Spinal cord (tissue), 10 donors: ENCODE data around the gene AFG3L2. TPM values are rescaled to one million over a fixed set of nuclear protein-coding genes. Genes with fewer than 3 reads are reported as not detected.

Source experiments
- DNase-seq, 6 donors: peaks; one replicate each; pipeline versions ENCODE4 v3.0.0 to v3.0.0-alpha.2; 2013 to 2015; ENCODE audit warnings: low spot score in 6 of 6, low read depth in 4 of 6
- H3K27ac ChIP-seq: one replicate; pipeline ENCODE4 v1.5.1; 2013; ENCODE audit warnings: low read depth, low read length, control low read depth
- H3K27me3 ChIP-seq: one replicate; pipeline ENCODE4 v1.6.1; 2013; ENCODE audit warnings: low read length; ENCODE audit not compliant: control insufficient read depth, insufficient read depth
- H3K36me3 ChIP-seq: one replicate; pipeline ENCODE4 v1.6.1; 2013; ENCODE audit warnings: low read length; ENCODE audit not compliant: control insufficient read depth, insufficient read depth
- H3K4me1 ChIP-seq: one replicate; pipeline ENCODE4 v1.6.1; 2013; ENCODE audit warnings: low read length; ENCODE audit not compliant: control insufficient read depth, insufficient read depth
- H3K4me3 ChIP-seq: one replicate; pipeline ENCODE4 v1.5.1; 2013; ENCODE audit warnings: low read depth, low read length, control low read depth
- H3K9me3 ChIP-seq: one replicate; pipeline ENCODE4 v1.6.1; 2013; ENCODE audit warnings: low read length; ENCODE audit not compliant: control insufficient read depth, insufficient read depth
- WGBS: methylation state at CpG from one replicate; pipeline ENCODE4 v1.1.5; 2013; ENCODE audit warnings: missing lambda C conversion rate; ENCODE audit not compliant: insufficient coverage; 5-methylcytosine and 5-hydroxymethylcytosine counted together
- polyA plus RNA-seq, 2 donors: library from polyadenylated mRNA; unstranded; fragments of 120-200 nt; gene quantifications; one replicate each; pipeline ENCODE4 v1.2.1, GENCODE V29; 2013; ENCODE audit not compliant: insufficient read length in 2 of 2
- total RNA-seq, 2 donors: library from RNA; depleted of rRNA in 1 of 2; stranded (reverse); fragments of 120-200 nt in 1 of 2; fragments of >200 nt in 1 of 2; gene quantifications; one replicate each; pipeline versions ENCODE4 v1.2.3 to v1.2.4, GENCODE V29; 2013 to 2014
- donor health status: healthy.

The AFG3L2 gene
- total and polyA plus RNA-seq, 4 donors: 44.7 to 55.8 (median 50.0) TPM

DNA sequence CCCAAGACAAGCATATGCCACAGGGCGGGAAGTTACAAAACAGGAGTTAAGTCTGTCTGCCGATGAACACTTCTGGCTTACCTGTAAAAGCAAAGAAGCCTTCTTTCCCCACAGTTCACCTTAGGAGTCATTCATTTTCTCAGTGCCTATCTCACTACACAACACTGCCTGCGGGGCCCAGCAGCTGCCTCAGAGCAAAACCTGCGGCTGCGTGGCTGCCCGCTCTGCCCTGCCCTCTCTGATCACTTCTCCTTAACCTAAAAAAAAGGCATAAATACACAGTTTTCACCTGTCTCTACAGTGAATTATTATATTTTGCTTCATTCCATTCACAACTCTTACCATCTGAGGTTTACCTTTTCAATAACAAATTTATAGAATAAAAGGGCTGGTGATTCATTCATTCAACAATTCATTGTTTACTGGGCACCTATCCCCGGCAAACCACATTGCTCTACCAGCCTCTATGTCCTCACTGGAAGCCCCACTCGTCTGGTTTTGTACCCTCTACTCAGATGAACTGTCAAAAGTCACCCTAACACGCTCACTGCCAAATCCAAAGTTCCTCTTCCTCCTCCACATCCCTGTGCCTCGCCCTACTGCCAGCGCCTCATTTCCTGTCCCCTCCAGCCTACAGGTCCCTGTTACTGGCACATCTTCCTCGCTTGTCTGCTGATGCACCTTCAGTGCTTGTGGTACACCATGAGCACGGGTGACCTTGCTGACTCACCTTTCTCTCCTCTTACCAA is 31.4 kb downstream of the AFG3L2 start:
- H3K36me3 ChIP-seq: peaks cover 72% of the 10 kb centered on the region

DNA sequence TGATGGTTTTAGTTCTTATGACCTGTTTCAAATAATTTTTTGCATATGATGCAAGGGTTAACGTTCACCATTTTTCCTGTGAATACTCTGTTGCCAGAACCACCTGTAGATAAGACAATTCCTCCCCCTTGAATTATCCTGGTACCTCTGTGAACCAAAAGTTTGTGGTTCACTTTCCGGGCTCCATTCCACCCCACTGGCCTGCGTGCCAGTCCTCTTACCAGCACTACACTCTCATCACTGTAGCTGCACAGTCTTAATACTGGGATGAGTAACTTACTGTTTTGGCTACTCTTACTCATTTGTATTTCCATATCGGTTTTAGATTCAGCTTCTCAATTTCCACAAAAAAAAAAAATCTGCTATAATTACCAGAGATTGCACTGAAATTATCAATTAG is 34.4 kb downstream of the AFG3L2 start:
- Histone ChIP-seq H3K27me3 (no peaks in the 10 kb centered on the region), H3K36me3 (peaks cover 73% of the 10 kb centered on the region), H3K9me3 (no peaks in the 10 kb centered on the region), H3K4me3 (no peak overlapping the region), H3K27ac (no peak overlapping the region), H3K4me1 (no peaks in the 10 kb centered on the region)
- DNase-seq: no peak
- 100% methylated on average over 2 of the region's 4 CpGs for WGBS

More for the DNA sequence above, 31.4 kb downstream of the AFG3L2 start:
- Histone ChIP-seq H3K4me1 (no peaks in the 10 kb centered on the region), H3K27me3 (no peaks in the 10 kb centered on the region), H3K4me3 (no peak overlapping the region), H3K9me3 (no peaks in the 10 kb centered on the region), H3K27ac (no peak overlapping the region)
- DNase-seq: no peak
- WGBS: 97% methylated on average over 11 of the region's 13 CpGs

DNA sequence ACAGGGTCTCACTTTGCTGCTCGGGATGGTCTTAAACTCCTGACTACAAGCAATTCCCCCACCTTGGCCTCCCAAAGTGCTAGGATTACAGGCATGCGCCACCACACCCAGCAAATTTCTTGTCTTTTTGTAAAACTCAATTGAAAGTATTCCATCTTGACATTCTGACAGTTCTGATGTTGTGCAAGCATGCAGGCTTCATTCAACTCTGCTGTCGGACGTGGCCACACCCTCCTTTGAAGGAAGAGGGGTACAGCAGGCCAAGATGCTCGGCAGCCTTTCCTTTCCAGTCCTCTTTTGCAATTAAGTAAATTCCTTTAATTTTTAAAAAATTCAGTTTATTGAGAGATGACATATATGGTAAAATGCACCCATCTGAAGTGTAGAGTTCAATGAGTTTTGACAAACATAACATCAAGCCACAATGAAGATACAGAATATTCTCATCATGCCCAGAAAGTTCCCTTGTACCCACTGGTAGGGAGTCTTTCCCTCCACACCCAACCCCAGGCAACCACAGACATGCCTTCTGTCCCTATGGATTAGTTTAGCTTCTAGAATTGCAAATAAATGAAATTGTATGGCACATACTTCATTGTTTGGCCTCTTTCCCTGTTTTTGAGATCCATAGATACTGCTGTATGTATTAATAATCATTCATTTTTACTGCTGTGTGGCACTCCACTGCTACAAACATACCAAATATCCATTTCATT is 35.9 kb downstream of the AFG3L2 start:
- no peak overlapping the region for H3K4me3 ChIP-seq
- WGBS: 100% methylated on average over 1 of the region's 5 CpGs
- H3K4me1 ChIP-seq: no peaks in the 10 kb centered on the region
- no peak for DNase-seq
- no peaks in the 10 kb centered on the region for H3K27me3 ChIP-seq
- H3K27ac ChIP-seq: no peak overlapping the region
- H3K9me3 ChIP-seq: no peaks in the 10 kb centered on the region
- H3K36me3 ChIP-seq: peaks cover 63% of the 10 kb centered on the region

DNA sequence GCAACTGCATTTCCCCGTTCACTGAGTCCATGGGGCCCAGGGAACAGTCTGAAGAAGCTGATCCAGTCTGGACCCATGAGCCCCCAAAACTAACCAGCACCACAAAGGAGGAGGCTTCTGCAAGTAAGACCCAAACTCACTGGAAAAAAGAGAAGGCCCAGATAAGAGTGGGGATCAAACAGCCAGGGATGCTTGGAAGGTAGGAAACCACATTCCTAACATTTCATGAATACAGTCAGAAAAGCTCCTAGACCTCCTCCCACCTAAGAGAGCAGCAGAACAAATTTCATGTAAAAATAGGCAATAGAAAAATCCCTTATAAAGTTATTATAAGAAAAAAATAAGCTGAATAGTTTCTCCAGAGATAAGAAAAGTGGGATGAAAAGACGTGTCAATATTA is 38.6 kb downstream of the AFG3L2 start:
- WGBS: 100% methylated on average over 1 of the region's 2 CpGs
- Histone ChIP-seq H3K27ac (no peak overlapping the region), H3K27me3 (no peaks in the 10 kb centered on the region), H3K36me3 (peaks cover 58% of the 10 kb centered on the region), H3K4me3 (no peak overlapping the region), H3K9me3 (no peaks in the 10 kb centered on the region), H3K4me1 (no peaks in the 10 kb centered on the region)
- no peak for DNase-seq

DNA sequence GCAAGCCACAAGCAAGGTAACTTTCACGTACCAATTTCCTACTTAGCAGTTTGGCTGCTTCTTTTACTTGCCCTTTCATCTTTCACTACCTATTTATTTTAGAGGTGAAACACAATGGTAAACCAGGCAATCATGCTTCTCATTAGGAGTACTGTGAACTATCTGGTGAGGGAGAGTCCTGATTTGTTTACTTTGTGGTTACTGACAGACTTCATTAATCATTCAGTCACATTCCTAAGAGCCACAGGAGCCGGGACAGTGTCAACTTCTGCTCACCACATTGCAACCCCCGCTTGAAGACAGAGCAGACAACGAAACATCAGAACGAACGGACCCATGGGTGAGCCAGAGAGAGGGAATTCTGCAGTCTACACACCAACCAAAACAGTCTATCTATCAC is 40.1 kb downstream of the AFG3L2 start:
- Histone ChIP-seq H3K4me1 (no peaks in the 10 kb centered on the region), H3K27me3 (no peaks in the 10 kb centered on the region), H3K4me3 (no peak overlapping the region), H3K9me3 (no peaks in the 10 kb centered on the region), H3K36me3 (peaks cover 54% of the 10 kb centered on the region), H3K27ac (no peak overlapping the region)
- no peak for DNase-seq
- no CpG with 5 or more reads among the region's 6 CpGs for WGBS

DNA sequence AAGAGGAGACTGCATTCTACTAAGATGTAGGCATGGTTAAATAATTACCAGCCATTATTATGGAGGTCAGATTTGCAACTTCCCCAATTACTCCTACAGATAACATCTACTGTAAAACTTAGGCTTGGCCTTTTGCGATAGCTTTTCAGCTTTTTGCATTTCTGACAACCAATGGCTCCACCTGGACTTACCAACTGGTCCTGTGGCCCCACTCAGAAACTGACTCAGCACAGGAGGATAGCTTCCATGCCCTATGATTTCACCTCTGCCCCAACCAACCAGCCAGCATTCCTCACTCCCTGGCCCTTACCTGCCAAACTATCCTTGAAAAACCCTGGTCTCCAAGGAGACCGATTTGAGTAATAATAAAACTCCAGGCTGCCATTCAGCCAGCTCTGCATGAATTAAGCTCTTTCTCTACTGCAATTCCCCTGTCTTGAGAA is 40.8 kb downstream of the AFG3L2 start:
- Histone ChIP-seq H3K4me1 (no peaks in the 10 kb centered on the region), H3K27me3 (no peaks in the 10 kb centered on the region), H3K4me3 (no peak overlapping the region), H3K36me3 (peaks cover 50% of the 10 kb centered on the region), H3K9me3 (no peaks in the 10 kb centered on the region), H3K27ac (no peak overlapping the region)
- no peak for DNase-seq
- WGBS: 27% methylated on average over 2 of the region's 2 CpGs

DNA sequence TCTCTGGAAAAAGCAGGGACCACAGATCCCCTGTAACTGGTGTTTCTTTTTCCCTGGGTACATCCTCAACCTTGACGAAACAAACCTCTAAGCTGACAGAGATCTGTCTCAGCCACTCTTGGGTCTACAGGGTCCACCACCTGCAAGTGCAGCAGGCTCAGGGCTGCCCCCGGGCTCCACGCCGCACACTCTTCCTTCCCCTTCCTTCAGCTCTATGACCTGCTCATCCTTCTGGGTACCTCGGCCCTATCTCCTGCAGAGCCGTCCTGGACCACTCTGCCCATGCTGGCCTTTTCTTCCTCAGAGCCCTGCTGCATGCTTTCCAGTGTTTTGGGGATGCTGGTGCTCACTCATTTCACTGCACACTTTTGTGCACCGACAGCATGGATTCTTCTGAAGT is 41.5 kb downstream of the AFG3L2 start:
- peaks cover 43% of the 10 kb centered on the region for H3K36me3 ChIP-seq
- no peaks in the 10 kb centered on the region for H3K4me1 ChIP-seq
- H3K27ac ChIP-seq: no peak overlapping the region
- no peaks in the 10 kb centered on the region for H3K27me3 ChIP-seq
- WGBS: 87% methylated on average over 7 of the region's 7 CpGs
- no peaks in the 10 kb centered on the region for H3K9me3 ChIP-seq
- DNase-seq: no peak
- no peak overlapping the region for H3K4me3 ChIP-seq

DNA sequence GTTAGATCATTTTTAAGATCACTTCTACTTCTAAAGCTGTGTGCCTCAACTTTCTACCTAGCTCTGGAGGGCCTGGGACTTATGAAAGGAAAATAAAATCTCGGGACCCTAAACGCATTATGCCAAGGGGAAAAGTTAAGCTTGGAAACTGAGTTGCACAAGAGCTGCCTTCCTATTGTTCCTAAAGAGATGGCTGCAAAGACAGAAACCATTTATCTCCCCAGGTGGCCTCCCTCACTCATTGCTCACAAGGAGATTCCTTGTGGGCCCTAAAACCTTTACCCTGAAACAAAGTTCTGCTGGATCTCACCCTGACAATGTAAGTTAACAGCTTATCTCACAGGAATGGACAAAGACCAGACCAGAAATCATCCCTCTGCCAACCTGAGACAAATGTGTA is 42.2 kb downstream of the AFG3L2 start:
- H3K36me3 ChIP-seq: peaks cover 43% of the 10 kb centered on the region
- H3K27ac ChIP-seq: no peak overlapping the region
- H3K27me3 ChIP-seq: no peaks in the 10 kb centered on the region
- no CpG with 5 or more reads among the region's 2 CpGs for WGBS
- DNase-seq: no peak
- H3K4me3 ChIP-seq: no peak overlapping the region
- H3K9me3 ChIP-seq: no peaks in the 10 kb centered on the region
- no peaks in the 10 kb centered on the region for H3K4me1 ChIP-seq

DNA sequence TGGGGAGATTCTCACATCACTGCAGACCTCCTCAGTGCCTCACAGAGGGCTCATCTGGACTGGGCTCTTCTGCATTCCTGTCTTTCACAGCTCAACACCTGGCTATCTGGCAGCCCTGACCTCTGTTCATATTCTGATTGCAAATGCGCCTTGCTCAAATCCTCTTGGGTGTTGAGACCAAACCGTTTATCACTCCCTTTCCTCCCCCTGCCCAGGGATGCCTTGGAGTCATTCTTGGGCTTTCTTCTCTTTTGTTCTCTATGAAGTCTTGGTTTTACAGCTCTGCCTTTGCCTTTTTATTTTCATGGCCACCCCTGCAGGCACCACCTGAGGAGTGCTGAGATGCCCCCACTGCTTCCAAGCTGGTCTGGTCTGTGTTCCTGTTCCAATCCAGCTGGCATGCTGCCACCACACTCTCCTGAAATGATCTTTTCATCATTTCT is 42.6 kb downstream of the AFG3L2 start:
- no peaks in the 10 kb centered on the region for H3K9me3 ChIP-seq
- WGBS: 38% methylated on average over 2 of the region's 2 CpGs
- H3K36me3 ChIP-seq: peaks cover 42% of the 10 kb centered on the region
- no peak overlapping the region for H3K27ac ChIP-seq
- H3K4me1 ChIP-seq: no peaks in the 10 kb centered on the region
- H3K4me3 ChIP-seq: no peak overlapping the region
- DNase-seq: peak in 1 of 6 donors; percentile 22
- no peaks in the 10 kb centered on the region for H3K27me3 ChIP-seq
